ENCODE results near the gene GPC4. TPM values are rescaled to one million over a fixed set of nuclear protein-coding genes. Genes with fewer than 3 reads are reported as not detected.

Gene GPC4
- total RNA-seq, 1 experiment from 2014 or later, result 1.4 TPM

DNA sequence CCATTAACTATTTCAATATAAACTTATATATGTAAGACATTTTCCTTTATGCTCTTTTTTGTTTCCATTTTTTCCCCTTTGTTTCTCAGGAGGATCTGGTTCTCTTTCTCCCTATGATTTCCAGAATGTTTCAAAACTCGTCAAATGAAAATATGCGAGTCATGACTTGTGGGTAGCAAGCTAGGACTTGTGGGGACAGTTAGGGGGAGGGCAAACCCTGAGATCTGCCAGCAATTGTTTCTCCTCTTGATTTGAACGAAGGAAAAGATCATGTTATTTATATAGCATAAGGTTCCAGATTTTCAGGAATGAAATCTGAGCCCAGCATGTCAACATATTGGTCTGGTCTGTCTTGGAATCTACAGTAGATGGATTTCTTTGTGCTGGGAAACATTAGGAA, 28.9 kb upstream of the GPC4 start:
- ChIA-PET CTCF (no interaction called here), POLR2A (no interaction called here)
- in situ Hi-C loops (cut with HindIII; ENCODE audit: low pct_unique_long_range_greater_than_20kb, low sequenced_read_pairs), result no loop called here
- no peak for DNase-seq (ENCODE audit: low read depth, low spot score)
- Histone ChIP-seq H3K9me3 (ENCODE audit: control insufficient read depth, insufficient read depth, low read depth, low read length) (no peaks in the 10 kb centered on the region), H3K4me1 (ENCODE audit: control insufficient read depth, insufficient read depth, low read length) (no peaks in the 10 kb centered on the region), H3K27me3 (ENCODE audit: control insufficient read depth, insufficient read depth, low read length) (peaks cover 2% of the 10 kb centered on the region; the same call in 1 of the 2 replicates), H3K4me3 (ENCODE audit: low read depth in 2 of 2, low read length in 2 of 2) (no peak overlapping the region), H3K36me3 (ENCODE audit: control insufficient read depth, insufficient read depth, low read length) (no peaks in the 10 kb centered on the region), H3K27ac (ENCODE audit: low read length) (no peak overlapping the region)
- ATAC-seq, result no peak
- BruUV-seq (replicated peaks), result no TSS peak
- no peak for TF ChIP-seq POLR2AphosphoS5 (IDR thresholded peaks at IDR 0.05; ENCODE audit: low read depth, low read length)
- no peak for TF ChIP-seq REST (IDR thresholded peaks at IDR 0.05; ENCODE audit: insufficient read depth in 1 of 2, low read depth in 2 of 2, low read length in 1 of 2)
- intact Hi-C loops (cut with micrococcal nuclease; ENCODE audit: unreplicated experiment), result no loop called here

DNA sequence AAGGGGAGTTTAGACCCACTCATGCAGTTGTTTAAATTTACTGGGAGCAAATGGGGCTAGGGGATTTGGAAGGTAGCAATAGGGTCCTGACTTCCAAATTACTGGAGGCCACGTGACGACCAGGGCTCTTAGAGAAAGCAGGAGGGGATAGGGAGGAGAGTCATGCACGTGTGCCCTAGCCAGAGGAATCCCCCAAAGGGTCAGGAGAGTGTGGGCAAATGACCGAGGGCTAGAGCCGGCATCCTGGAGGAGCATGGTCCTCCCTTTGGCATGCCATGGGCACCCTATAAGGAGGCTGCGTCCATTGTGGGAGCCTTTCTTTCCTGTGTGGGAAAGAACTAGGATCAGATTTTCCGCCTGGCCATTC, 25.5 kb upstream of the GPC4 start:
- in situ Hi-C loops (cut with HindIII; ENCODE audit: low pct_unique_long_range_greater_than_20kb, low sequenced_read_pairs), result no loop called here
- no peak overlapping the region for H3K27ac ChIP-seq (ENCODE audit: low read length)
- no peaks in the 10 kb centered on the region for H3K36me3 ChIP-seq (ENCODE audit: control insufficient read depth, insufficient read depth, low read length)
- no peaks in the 10 kb centered on the region for H3K4me1 ChIP-seq (ENCODE audit: control insufficient read depth, insufficient read depth, low read length)
- no peaks in the 10 kb centered on the region for H3K9me3 ChIP-seq (ENCODE audit: control insufficient read depth, insufficient read depth, low read depth, low read length)
- intact Hi-C loops (cut with micrococcal nuclease; ENCODE audit: unreplicated experiment), result no loop called here
- ATAC-seq (no peak), DNase-seq (ENCODE audit: low read depth, low spot score) (no peak)
- POLR2A ChIA-PET, result no interaction called here
- peaks cover 2% of the 10 kb centered on the region; the same call in 1 of the 2 replicates for H3K27me3 ChIP-seq (ENCODE audit: control insufficient read depth, insufficient read depth, low read length)
- CTCF ChIA-PET, result interaction anchor here (0.6 kb wide), 1 partner anchor 21 kb away, joined by 3 read pairs; no protein-coding TSS in a partner anchor
- H3K4me3 ChIP-seq (ENCODE audit: low read depth in 2 of 2, low read length in 2 of 2), result no peak overlapping the region
- no TSS peak for BruUV-seq (replicated peaks)
- TF ChIP-seq POLR2AphosphoS5 (IDR thresholded peaks at IDR 0.05; ENCODE audit: low read depth, low read length) (no peak), REST (IDR thresholded peaks at IDR 0.05; ENCODE audit: insufficient read depth in 1 of 2, low read depth in 2 of 2, low read length in 1 of 2) (no peak), SIN3A (IDR thresholded peaks at IDR 0.05; ENCODE audit: borderline replicate concordance, insufficient read depth, low read depth, low read length) (no peak), TCF7L2 (IDR thresholded peaks at IDR 0.05; ENCODE audit: low read depth, low read length) (no peak), CTCF (IDR thresholded peaks at IDR 0.05) (no peak)
